Fibroblast of the conjunctiva (primary cell): ENCODE measurements around the gene CDC37L1.
A peak's percentile ranks its signal among the peaks of the same experiment; 100 is the strongest.

ENCODE experiments used
- DNase-seq: peaks from one replicate; pipeline ENCODE4 v3.0.0-alpha.2; 2010; ENCODE audit warnings: low read depth

CDC37L1 gene

DNA sequence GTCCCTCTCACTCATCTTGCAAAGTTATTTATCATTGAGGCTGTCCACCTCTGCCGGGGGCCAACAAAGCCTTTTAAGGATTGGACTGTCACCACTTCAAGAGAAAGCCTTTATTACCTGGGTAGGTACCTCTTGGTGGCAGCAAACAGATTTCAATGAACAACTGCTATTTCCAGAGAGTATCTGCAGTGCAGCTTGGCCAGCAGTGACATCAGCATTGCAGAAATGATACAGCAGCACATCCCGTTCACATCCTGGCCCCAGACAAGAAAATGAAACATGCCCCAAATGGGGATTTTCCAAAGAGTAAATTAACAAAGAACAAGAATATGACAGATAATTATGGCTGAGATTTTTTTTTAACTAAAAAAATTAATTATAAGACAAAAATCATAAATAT, 10.8 kb upstream of the CDC37L1 start:
- no peak for DNase-seq

GRCh38 chr9:4669890-4670289, 9.5 kb upstream of the CDC37L1 start:
- no peak for DNase-seq

DNA sequence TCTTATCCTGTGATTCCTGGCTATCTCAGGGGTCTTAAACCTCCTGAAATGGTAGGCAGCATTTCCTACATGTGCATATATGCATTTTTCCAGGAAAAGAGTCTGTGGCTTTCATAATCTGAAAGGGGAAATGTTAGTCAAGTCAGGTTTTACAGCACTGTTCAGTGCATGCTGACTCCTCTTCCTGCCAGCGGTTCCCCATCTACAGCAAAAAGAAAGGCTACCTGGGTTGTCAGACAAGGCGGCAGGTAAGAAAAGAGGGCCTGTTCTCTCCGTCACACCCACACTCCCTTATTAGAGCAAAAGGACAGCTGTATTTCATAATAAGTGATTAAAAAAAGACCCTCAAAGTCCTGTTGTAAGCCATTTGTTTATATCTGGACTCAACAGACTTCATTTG, 8.8 kb upstream of the CDC37L1 start:
- DNase-seq, result no peak

GRCh38 chr9:4671737-4672136, 7.6 kb upstream of the CDC37L1 start:
- DNase-seq, result no peak

- DNase-seq, result peak; percentile 92
Measured at GRCh38 chr9:4674783-4675182, 4.6 kb upstream of the CDC37L1 start.

DNA sequence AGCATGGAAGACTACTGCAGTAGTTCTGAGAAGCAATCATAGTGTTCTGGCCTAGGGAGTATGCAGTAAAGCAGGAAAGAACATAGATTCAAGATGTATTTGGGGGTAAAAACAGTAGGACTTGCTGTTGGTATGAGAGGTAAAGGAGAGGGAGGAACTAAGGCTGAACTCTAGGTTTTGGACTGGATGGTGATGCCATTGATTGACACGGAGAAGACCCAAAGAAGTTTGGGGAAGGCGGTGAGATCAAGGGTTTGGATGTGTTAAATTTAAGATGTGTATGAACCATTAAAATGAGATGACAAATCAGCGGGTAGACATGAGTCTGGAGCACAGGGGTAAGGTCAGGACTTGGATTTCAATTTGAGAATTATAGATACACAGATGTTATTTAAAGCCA, 2.0 kb upstream of the CDC37L1 start:
- DNase-seq, result no peak

GRCh38 chr9:4678679-4679267, 596 bp upstream of the CDC37L1 start:
- DNase-seq, result no peak

DNA sequence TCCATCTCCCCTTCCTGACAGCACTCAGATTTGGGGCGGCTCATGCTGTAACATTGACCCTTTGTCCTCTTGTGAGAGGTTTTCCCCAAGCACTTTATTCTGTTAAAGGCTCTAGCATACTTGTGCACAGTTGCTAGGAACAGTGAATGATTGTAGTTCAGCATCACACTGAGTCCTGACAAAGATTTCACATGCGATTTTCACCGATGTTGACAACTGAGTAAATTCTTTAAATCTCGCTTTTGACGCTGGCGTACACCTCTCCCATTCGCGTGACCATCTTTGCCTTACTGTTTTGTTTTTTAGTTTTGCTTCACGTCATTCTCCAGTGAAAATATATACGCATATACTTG, 780 bp downstream of the CDC37L1 start:
- no peak for DNase-seq

- DNase-seq, result no peak
Measured at GRCh38 chr9:4680750-4681149, 1.4 kb downstream of the CDC37L1 start.

- DNase-seq, result no peak
Measured at GRCh38 chr9:4684820-4685219, 5.5 kb downstream of the CDC37L1 start.

GRCh38 chr9:4686112-4686511, 6.7 kb downstream of the CDC37L1 start:
- DNase-seq, result no peak

GRCh38 chr9:4686584-4686983, 7.2 kb downstream of the CDC37L1 start:
- no peak for DNase-seq

GRCh38 chr9:4689021-4689420, 9.7 kb downstream of the CDC37L1 start:
- DNase-seq, result no peak

- DNase-seq, result no peak
Measured at GRCh38 chr9:4689687-4690104, 10.3 kb downstream of the CDC37L1 start.

DNA sequence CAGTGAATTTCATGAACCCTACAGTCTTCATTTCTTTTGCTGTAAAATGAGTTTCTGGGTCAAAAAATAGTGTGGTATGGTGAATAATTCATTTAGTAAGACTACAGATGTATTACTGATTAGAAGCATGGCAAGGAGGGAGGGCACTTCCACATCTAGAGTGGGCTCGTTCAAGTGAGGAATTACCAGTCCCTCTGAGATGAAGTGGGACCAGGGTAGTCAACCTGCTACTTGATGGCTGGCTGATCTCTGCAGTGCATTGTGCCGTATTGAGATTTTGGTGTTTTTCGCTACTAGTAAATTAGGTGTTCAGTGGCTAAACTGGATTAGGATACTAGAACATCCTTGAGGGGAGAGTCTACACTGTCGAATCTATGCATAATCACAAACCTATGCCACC, 10.8 kb downstream of the CDC37L1 start:
- no peak for DNase-seq

- no peak for DNase-seq
Measured at GRCh38 chr9:4691795-4692194, 12.4 kb downstream of the CDC37L1 start.

DNA sequence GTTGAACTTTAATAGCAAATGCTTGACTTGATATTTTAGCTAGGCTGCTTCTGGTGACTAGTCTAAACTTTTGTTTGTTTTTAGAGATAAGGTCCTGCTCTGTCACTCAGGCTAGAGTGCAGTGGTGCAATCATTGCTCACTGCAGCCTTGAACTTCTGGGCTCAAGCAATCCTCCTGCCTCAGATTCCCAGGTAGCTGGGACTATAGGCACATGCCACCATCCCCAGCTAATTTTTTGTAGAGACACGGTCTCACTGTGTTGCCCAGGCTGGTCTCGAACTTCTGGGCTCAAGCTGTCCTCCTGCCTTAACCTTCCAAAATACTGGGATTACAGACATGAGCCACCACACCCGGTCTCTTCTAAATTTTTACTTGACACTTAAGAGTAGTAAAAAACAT, 20.7 kb downstream of the CDC37L1 start:
- no peak for DNase-seq

DNA sequence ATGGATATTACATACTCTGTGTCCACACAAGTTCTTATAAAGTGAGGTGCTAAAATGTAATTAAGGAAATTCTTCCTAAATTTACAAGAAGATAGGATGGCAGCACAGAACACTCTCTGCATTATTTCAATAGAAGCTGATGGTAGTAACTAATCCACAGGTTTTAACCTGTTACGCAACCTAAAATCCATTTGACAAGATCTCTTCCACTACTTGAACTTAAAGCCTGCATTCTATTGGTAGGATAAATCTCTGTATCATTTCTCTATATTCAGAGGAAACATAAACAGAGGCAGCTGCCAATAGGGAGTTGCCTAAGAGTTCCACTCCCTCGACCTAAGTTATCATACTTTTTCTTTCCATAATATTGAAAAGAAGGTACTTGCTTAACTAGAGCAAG, 21.6 kb downstream of the CDC37L1 start:
- DNase-seq, result no peak

DNA sequence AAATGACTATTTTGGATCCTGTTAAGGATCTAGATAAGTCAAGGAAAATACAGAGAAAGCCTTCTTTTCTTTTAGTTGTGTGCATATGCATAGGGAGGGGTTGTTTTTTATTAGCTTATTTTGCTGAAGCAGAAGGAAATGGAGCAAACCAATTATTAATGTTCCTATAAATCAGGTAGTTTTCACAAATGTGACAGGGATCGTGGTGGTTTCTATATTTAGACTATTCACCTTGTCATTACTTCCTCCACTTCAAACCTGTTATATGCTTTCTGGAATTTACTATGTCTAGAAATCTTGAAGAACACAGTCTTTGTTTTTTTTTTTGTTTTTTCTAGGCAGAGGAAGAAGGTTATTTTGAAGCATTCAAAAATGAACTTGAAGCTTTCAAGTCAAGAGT, 22.2 kb downstream of the CDC37L1 start:
- no peak for DNase-seq

- DNase-seq, result no peak
Measured at GRCh38 chr9:4704129-4704528, 24.8 kb downstream of the CDC37L1 start.

GRCh38 chr9:4706021-4706420, 26.7 kb downstream of the CDC37L1 start:
- no peak for DNase-seq

DNA sequence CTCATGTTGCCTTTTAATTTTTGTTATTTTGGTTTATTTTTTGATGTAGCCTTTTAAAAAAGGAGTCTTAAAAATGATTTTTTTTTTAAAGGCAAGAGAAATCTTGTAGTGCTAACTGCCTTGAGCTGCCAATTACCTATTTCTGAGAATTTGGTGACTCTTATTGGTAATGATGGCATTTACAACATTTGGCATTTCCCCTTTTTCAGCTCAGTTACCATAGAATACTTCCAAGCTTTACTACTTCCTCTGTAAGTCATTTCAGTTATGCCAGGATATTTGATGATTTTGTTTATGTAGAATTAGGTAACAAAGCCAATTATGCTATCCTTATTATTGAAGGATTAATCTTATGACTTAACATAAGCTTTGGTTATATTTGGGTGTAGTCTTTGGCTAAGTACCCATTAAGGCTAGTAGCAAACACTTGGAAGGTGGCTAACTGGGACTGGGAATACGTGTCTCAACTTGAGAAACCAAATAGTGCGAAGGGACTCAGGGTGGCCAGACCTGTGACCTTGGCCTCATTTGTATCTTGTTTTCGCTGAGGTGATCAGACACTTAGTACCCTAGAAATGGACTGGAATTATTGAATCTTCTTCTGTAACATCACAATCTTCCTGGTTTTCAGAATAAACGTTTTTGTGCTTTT, 27.7 kb downstream of the CDC37L1 start:
- no peak for DNase-seq

DNA sequence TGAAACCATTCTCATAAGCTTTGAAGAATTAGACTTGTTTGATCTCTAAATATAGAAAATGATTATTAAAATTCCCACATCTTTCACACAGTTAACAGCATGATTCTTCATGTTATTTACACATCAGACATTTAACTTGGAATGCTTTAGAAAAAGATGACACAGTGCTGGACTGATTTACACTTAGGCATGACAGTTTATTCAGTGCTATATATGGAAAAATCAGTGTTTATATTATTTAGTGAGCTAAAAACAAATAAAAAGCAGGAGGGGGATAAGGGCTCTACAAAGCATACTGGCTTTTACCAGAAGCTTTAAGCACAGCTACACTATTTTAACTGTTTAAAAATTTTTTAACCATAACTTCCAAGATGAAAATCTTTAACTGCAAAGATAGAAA, 30.0 kb downstream of the CDC37L1 start:
- no peak for DNase-seq

DNA sequence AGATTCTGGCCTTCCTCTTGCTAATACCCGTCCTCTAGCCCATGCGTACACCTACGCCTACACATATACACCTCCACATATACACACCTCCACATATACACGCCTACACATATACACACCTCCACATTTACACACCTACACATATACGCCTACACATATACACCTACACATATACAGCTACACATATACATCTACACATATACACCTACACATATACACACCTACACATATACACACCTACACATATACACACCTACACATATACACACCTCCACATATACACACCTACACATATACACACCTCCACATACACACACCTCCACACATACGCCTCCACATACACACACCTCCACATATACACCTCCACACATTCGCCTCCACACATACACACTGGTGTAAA, 34.5 kb downstream of the CDC37L1 start:
- DNase-seq, result no peak
